Brain pericyte (primary cell): ENCODE data around the gene SHROOM4.

Source experiments
- DNase-seq: peaks from one replicate; pipeline ENCODE4 v3.0.0-alpha.2; 2012; ENCODE audit warnings: low read depth, low spot score

SHROOM4 gene

DNA sequence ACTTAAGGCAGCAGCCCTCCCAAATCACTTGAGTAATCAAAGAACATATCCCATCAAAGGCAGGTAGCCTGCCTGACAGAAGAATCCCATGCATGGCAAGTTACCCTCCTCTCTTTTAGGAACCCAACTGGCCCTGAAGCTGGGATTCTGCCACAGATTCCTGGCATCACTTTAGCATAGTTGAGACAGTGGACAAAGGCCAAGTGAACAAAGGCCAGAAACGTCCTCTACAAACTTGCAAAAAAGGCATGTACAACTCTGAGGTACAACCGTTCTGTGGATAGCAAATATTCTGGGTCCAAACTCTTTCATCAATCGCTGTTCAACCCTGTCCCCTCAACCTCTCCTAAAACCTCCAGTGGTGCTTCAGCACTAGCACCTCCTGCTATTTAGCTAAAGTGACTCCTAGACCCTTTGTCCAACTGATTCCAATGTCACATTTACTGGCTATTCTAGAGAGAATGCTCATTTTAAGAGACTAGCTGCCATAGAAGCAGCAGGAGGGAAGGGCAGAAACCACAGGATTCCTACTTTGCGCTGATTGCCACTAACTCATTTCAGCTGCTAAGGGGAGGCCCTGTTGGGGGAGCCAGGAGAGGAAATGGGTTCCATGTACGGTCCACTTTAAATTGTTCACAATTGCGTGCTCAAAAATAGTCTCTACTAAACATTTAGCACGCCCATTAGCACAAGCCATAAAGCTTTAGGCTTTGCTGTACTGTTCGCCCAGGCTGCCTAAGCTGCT lies 105.9 kb downstream of the SHROOM4 start:
- no peak for DNase-seq

DNA sequence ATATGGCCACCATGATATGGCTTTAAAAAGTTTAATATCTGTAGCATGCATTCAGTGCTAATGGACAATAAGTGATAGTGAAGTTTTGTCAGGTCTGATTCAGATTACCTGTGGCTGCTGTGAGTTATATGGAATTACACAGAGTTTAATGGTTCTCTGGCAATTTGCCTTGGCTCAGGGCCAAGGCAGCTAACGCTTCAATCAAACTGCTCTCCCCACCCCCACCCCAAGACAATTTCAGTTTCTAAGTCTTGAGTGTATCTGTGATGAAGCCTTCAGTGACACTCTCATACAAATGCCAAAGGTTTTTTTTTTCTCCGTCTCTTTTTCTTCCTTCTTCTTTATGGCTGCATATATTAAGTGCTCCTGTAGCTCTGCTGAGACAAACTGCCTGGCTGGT lies 106.6 kb downstream of the SHROOM4 start:
- no peak for DNase-seq

GRCh38 chrX:50705042-50705441 lies 109.0 kb downstream of the SHROOM4 start:
- DNase-seq, result no peak

DNA sequence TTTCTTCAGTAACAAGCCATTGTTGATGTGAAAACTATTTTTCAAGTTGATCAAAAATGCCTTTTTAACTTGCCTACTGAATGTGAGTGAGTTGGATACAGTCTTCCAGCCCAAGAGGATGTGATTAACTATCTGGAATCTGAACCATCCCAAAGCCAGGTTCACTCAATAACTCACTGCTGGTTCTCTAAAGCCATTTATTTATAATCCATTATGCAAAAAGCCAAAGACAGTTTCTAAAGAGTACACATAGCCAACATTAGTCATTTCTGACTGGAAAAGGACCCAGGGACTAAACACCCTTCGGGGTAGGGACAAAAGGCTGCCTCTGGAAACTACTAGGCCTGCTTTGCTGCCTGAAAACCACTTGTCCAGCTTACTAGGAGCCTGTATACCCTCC lies 109.6 kb downstream of the SHROOM4 start:
- no peak for DNase-seq

- no peak for DNase-seq
Observed at GRCh38 chrX:50700921-50701320, 113.1 kb downstream of the SHROOM4 start.

DNA sequence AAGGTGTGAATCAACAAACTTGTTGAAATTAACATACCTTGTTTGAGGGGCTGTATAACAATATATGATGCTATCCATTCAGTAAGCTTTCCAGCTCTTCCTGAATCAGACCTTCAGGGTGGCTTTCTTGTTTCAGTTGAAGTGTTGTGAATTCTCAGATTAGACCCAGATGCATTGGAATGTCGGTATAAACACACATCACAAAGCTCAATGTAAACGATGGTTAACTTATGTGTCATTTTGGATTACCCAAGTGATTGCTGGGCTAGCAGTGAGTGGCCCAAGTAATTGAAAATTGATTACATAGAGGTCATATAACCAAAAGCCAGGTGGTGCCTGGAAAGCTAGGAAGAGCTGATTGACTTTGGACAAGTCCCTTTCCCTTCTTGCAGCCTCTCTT lies 115.0 kb downstream of the SHROOM4 start:
- DNase-seq, result no peak

DNA sequence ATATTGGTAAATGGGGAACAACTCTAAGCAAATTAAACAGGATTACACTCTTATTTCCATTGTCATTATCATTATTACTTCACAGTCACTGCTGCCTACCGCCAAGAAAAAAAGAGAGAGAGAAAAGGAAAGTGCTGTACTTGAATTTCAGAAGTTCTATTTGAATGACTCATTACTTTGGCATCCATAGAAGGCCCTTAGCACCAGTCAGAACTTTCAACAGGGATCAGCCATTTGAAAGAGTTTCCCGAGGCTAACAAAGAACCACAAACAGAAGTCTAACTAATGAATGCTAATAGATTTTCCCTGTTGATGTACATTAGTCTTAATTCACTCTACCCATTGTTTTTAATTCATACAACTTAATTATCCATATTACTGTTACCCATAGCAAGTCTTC lies 116.3 kb downstream of the SHROOM4 start:
- DNase-seq, result no peak

DNA sequence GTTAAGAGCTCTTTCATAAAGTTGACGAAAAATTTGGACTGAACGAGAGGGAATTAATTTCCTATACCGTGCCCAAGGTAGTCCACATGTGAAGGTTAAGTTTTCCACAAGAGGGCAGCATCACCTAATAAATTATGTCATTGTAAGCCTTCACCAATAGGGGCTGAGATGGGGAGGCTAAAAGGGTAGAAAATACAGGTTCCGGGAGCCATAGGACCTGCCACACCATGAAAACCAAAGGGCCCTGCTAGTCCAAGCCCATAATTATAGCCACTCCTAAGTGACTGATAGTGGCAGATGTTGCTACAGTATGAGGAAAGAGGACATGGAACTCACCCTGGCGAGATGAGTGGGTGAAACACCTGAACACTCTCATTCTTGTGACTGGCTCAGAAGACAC lies 122.2 kb downstream of the SHROOM4 start:
- DNase-seq, result no peak

DNA sequence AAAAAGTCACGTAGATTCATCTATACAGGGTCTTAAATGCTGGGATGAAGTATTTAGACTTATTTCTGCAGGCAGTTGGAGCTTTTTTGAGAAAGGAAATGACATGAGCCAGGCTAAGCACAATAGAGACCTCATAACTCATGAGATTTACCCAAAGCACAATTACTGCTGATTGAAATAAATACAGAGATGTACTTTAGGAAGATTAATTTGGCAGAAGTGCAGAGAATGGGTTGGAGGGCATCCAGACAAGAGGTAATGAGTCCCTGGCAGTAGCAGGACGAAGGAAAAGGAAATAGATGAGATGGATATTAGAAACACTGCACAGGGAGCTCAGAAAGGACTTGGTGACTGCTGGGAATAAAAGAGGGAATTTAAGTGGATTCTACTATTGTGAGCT lies 129.1 kb downstream of the SHROOM4 start:
- no peak for DNase-seq

- DNase-seq, result no peak
Observed at GRCh38 chrX:50680990-50681389, 133.0 kb downstream of the SHROOM4 start.

GRCh38 chrX:50677789-50678188 lies 136.2 kb downstream of the SHROOM4 start:
- DNase-seq, result no peak

DNA sequence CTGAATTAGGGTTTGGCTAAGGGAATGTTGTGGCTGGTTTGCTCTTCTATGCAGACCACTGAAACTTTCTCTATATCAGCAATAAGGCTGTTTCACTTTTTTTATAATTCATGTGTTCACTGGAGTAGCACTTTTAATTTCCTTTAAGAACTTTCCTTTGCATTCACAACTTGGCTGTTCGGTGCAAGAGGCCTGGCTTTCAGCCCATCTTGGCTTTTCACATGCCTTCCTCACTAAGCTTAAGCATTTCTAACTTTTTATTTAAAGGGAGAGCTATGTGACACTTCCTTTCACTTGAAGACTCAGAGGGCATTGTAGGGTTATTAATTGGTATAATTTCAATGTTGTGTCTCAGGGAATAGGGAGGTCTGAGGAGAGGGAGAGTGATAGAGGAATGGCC lies 142.3 kb downstream of the SHROOM4 start:
- no peak for DNase-seq

- DNase-seq, result no peak
Observed at GRCh38 chrX:50668860-50669259, 145.1 kb downstream of the SHROOM4 start.

- no peak for DNase-seq
Observed at GRCh38 chrX:50648156-50648555, 165.8 kb downstream of the SHROOM4 start.

DNA sequence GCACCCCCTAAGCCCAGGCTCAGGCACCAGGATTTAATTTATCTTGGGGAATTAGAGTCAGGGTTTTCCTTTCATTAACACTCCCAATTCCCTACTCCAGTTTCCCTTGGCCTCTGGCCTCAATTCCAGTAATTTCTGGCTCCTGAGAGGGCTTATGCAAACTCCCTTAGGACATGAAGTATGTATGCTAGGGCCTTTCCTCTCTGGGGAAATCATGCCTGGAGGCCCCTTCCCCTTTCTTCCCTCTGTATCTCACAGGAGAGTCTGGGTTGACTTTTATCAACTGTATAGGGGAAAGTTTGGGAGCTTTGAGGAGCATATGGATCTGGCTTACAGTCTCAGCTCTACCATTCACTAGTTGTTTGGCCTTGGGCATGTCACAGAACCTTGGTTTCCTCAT lies 169.5 kb downstream of the SHROOM4 start:
- DNase-seq, result no peak

GRCh38 chrX:50643525-50644137 lies 170.4 kb downstream of the SHROOM4 start:
- no peak for DNase-seq

GRCh38 chrX:50638123-50638522 lies 175.9 kb downstream of the SHROOM4 start:
- DNase-seq, result no peak

DNA sequence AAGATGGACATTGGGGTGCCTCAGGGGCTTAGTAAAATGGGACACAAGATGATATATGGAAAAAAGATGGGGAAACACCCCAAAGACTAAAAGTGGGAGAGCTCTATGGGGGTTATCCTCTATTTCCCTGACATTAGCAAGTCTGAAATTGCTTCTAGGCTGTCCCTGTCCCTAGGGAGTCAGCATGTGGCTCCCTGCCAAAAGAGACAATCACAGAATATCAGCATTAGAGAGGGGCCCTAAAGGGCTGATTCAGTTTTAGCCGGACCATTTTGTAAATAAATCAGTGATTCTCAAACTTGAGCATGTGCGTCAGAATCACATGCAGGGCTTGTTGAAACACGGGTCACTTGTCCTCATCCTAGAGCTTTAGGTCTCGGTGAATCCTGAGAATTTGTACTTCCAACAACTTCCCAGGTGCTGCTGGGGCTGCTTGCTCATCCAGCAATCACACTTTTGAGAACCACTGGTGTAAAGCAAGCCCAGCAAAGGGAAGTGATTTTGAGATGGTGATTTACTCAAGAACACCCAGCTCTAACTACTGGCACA lies 178.1 kb downstream of the SHROOM4 start:
- DNase-seq, result no peak

DNA sequence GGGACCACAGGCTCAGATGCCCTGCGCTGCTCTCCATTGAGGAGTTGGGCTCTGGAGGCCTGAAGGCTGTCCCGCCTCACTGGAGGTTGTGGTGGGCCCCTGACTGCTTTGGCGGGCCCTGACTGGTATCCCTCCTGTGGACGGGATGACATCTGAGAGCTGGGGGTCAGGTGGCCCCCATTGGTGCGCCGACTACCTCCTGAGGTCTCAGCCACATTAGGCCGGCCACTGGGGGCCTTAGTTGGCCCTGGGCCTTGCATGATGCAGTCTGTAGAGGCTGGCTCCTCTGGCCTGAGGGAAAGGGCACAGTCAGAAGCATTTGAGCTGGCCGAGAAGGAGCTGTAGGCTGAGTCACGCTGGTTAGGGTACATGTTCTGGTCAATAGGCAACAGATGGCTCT lies 178.8 kb downstream of the SHROOM4 start:
- no peak for DNase-seq

- no peak for DNase-seq
Observed at GRCh38 chrX:50629774-50630173, 184.2 kb downstream of the SHROOM4 start.

- no peak for DNase-seq
Observed at GRCh38 chrX:50627696-50628095, 186.3 kb downstream of the SHROOM4 start.

GRCh38 chrX:50626432-50626831 lies 187.6 kb downstream of the SHROOM4 start:
- no peak for DNase-seq

DNA sequence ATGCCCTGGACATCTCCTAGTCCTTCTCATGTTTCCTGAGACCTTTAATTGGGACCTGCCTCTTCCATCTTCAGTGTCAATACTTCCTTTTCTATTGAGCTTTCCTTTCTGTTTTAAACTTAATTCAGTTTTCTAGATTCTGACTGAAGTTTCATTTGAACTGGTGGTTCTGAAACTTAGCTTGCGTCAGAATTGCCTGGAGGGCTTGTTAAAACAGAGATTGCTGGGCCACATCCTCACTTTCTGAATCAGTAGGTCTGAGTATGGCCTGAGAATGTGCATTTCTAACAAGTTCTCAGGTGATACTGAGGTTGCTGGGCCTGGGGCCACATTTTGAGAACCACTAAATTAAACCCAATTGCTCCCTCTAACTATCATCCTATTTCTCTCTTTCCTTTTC lies 191.2 kb downstream of the SHROOM4 start:
- DNase-seq, result no peak
